22Rv1 (cell line): ENCODE results near the gene NUDT1.

ENCODE experiments used
- ZFX ChIP-seq: fragments of 450-650 bp; IDR thresholded peaks from 2 replicates; pipeline ENCODE4 v1.6.1; 2017; ENCODE audit warnings: antibody characterized with exemption, borderline replicate concordance
- TF ChIP-seq, protein P1 (sequence below): fragments of 450-650 bp; IDR thresholded peaks from 2 replicates; pipeline ENCODE4 v1.5.1; 2017; ENCODE audit warnings: mild to moderate bottlenecking

DNA sequence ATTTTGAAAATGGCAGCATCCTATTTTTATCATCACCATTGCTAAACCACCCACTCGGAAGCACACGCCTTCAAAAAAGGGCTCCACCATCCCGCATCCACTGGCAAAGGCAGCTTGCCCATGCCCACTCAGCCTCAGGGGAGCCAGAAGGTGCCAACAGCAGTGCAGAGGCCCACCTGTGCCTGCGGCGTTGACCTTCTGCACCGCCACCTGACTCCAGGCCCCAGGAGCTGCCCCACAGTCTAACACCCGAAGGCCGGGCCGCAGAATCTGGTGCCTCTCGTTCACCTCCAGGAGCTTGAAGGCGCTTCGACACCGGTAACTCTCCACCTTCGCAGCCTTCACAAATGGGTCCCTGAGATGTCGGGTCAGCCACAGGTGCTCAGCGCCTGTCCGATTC lies 2.8 kb upstream of the NUDT1 start:
- TF ChIP-seq, protein P1, sequence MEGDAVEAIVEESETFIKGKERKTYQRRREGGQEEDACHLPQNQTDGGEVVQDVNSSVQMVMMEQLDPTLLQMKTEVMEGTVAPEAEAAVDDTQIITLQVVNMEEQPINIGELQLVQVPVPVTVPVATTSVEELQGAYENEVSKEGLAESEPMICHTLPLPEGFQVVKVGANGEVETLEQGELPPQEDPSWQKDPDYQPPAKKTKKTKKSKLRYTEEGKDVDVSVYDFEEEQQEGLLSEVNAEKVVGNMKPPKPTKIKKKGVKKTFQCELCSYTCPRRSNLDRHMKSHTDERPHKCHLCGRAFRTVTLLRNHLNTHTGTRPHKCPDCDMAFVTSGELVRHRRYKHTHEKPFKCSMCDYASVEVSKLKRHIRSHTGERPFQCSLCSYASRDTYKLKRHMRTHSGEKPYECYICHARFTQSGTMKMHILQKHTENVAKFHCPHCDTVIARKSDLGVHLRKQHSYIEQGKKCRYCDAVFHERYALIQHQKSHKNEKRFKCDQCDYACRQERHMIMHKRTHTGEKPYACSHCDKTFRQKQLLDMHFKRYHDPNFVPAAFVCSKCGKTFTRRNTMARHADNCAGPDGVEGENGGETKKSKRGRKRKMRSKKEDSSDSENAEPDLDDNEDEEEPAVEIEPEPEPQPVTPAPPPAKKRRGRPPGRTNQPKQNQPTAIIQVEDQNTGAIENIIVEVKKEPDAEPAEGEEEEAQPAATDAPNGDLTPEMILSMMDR, result no peak
- no peak for TF ChIP-seq ZFX
